ENCODE results near the gene SLC35A3. TPM values are rescaled to one million over a fixed set of nuclear protein-coding genes. Genes with fewer than 3 reads are reported as not detected.

Gene SLC35A3
- total and polyA plus RNA-seq, 2 of the 4 experiments (the other 2 are of a cell fraction) = 9.6 to 13.6 TPM

DNA sequence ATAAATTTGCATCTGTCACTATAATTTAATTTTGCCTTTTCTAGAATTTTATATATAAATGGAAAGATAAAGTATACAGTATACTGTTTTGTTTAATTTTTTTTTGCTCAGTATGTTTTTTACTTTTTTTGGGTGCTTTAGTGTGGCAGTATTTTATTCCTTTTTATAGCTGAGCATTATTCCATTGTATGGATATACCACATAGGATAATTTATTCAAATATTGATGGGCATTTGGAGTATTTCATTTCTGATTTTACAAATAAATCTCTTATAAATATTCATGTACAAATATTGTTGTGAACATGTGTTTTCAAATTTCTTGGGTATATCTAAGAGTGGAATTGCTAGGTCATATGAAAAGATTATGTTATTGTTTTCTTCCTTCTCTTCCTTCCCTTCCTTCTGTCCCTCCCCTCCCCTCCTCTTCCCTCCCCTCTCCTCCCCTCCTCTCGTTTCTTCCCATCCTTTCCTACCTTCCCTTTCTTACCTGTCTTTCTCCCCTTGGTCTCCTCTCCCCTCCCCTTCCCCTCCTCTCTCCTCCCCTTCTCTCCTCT is 18.5 kb downstream of the SLC35A3 start:
- ATAC-seq (ENCODE audit: low read depth) (no peak), DNase-seq (no peak)
- intact Hi-C loops (cut with micrococcal nuclease) (no loop called here), in situ Hi-C loops (cut with MboI; ENCODE audit: low sequenced_read_pairs) (no loop called here), dilution Hi-C loops (cut with HindIII; ENCODE audit: low sequenced_read_pairs, unreplicated experiment) (no loop called here)
- Histone ChIP-seq H3K9me3 (ENCODE audit: control insufficient read depth, insufficient read depth, low read length) (peaks cover 4% of the 10 kb centered on the region), H3K79me1 (ENCODE audit: low read depth in 1 of 2, low read length in 2 of 2) (peaks cover 8 to 31% of the 10 kb centered on the region in 2 experiments), H3K18ac (ENCODE audit: low read depth, low read length) (no peak overlapping the region), H2BK5ac (ENCODE audit: low read depth, low read length, poor library complexity, severe bottlenecking) (no peak overlapping the region), H4K20me1 (ENCODE audit: insufficient read depth, low read length) (peaks cover 3% of the 10 kb centered on the region), H3K36me3 (ENCODE audit: control insufficient read depth, insufficient read depth, low read length) (peaks cover 3% of the 10 kb centered on the region; the same call in 1 of the 2 replicates), H3K27me3 (ENCODE audit: control insufficient read depth, insufficient read depth, low read length) (no peaks in the 10 kb centered on the region), H3K14ac (replicated peaks; ENCODE audit: low read depth, low read length) (no peak overlapping the region), H2BK15ac (ENCODE audit: low read depth, low read length) (no peak overlapping the region), H3K9ac (ENCODE audit: low read depth, low read length) (no peak overlapping the region), H2AK5ac (ENCODE audit: low read depth, low read length) (no peak overlapping the region), H2AK9ac (replicated peaks; ENCODE audit: low read depth, low read length, poor library complexity) (no peak overlapping the region), H3K56ac (ENCODE audit: extremely low read depth, insufficient read depth, low read length) (no peak overlapping the region), H4K5ac (ENCODE audit: low read depth, low read length) (no peak overlapping the region), H3K4me2 (ENCODE audit: low read depth, low read length) (no peak overlapping the region), H2BK120ac (ENCODE audit: low read depth, low read length) (no peak overlapping the region), H3K23ac (ENCODE audit: low read depth, low read length) (no peak overlapping the region; the same call in 1 of the 2 replicates), H3K4me1 (ENCODE audit: control insufficient read depth, insufficient read depth, low read length) (no peaks in the 10 kb centered on the region), H3K9me1 (ENCODE audit: insufficient read depth, low read length) (no peaks in the 10 kb centered on the region; the same call in 1 of the 2 replicates), H3K27ac (ENCODE audit: insufficient read depth, low read length) (no peak overlapping the region), H2BK20ac (ENCODE audit: low read depth, low read length) (no peak overlapping the region), H3K4ac (ENCODE audit: low read depth, low read length) (no peak overlapping the region), H3K4me3 (ENCODE audit: insufficient read depth, low read depth, low read length) (no peak overlapping the region), H4K91ac (ENCODE audit: insufficient read depth, low read depth, low read length) (no peak overlapping the region), H4K8ac (ENCODE audit: low read depth in 2 of 2, low read length in 2 of 2) (no peak overlapping the region), H2AFZ (replicated peaks; ENCODE audit: low read length, poor library complexity) (no peak overlapping the region)
- no TSS peak for BruUV-seq (replicated peaks)
- CTCF ChIA-PET = no interaction called here
- 100% methylated on average over 1 of the region's 1 CpG; no CpG with 5 or more reads in 1 of the 2 experiments for WGBS, 2 experiments (ENCODE audit: extremely low coverage in 2 of 2, insufficient read length in 1 of 2)
- POLR2A ChIA-PET (ENCODE audit: unreplicated experiment) = no interaction called here
- TF ChIP-seq RFX5 (IDR thresholded peaks at IDR 0.05; ENCODE audit: low read depth, low read length) (no peak), CHD1 (IDR thresholded peaks at IDR 0.05; ENCODE audit: low read depth, low read length) (no peak), RAD21 (IDR thresholded peaks at IDR 0.05; ENCODE audit: low read length) (no peak), POLR2A (IDR thresholded peaks at IDR 0.05; ENCODE audit: low read depth, low read length) (no peak), BHLHE40 (IDR thresholded peaks at IDR 0.05; ENCODE audit: low read depth, low read length) (no peak), CTCF (conservative IDR thresholded peaks at IDR 0.05; ENCODE audit: low read depth, low read length) (no peak), NFE2L2 (IDR thresholded peaks at IDR 0.05; ENCODE audit: low read depth, low read length) (no peak), SMC3 (IDR thresholded peaks at IDR 0.05; ENCODE audit: low read depth, low read length) (no peak), MAZ (IDR thresholded peaks at IDR 0.05; ENCODE audit: borderline replicate concordance, low read depth, low read length) (no peak), FOS (IDR thresholded peaks at IDR 0.05; ENCODE audit: low read depth, low read length) (no peak), USF2 (IDR thresholded peaks at IDR 0.05; ENCODE audit: low read depth, low read length) (no peak), MXI1 (IDR thresholded peaks at IDR 0.05; ENCODE audit: borderline replicate concordance, low read depth, low read length) (no peak), RCOR1 (IDR thresholded peaks at IDR 0.05; ENCODE audit: insufficient replicate concordance, low read length) (no peak), MAFK (IDR thresholded peaks at IDR 0.05; ENCODE audit: low read depth, low read length) (no peak), CEBPB (IDR thresholded peaks at IDR 0.05; ENCODE audit: low read depth, low read length) (no peak)
- TF ChIP-seq, protein P1, sequence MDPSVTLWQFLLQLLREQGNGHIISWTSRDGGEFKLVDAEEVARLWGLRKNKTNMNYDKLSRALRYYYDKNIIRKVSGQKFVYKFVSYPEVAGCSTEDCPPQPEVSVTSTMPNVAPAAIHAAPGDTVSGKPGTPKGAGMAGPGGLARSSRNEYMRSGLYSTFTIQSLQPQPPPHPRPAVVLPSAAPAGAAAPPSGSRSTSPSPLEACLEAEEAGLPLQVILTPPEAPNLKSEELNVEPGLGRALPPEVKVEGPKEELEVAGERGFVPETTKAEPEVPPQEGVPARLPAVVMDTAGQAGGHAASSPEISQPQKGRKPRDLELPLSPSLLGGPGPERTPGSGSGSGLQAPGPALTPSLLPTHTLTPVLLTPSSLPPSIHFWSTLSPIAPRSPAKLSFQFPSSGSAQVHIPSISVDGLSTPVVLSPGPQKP (IDR thresholded peaks at IDR 0.05; ENCODE audit: borderline replicate concordance, low read depth, low read length) = no peak
